ENCODE data around the gene NBPF26.
"Not testable (repeated sequence)": the region's sequence is repeated elsewhere in the genome, so short reads cannot be mapped to it uniquely, and the experiment has no call there.

The NBPF26 gene

DNA sequence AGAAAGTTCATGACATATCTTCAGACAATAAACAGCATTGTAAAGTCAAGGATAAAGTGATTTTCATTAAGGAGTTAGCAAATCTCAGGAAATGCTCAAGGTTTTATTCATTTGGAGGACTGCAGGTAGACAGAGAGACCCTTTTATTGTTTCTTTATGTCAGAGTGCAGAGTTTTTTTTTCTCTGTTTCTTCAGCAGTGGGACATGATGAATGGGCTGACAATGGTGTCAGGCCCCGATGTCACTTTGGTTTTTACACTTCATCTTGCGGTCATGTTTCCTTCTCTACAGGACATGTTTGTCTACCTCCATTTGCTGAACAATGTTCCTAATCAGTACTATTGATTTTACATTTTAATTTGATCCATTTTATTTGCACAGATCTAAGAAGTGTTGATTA is 134.4 kb downstream of the NBPF26 start:
- H3K9me3 ChIP-seq (ENCODE audit: control insufficient read depth, low read length); H3K36me3 ChIP-seq (ENCODE audit: control insufficient read depth, insufficient read depth, low read length); DNase-seq; H3K4me1 ChIP-seq (ENCODE audit: control insufficient read depth, insufficient read depth, low read length, poor library complexity, severe bottlenecking); H3K27me3 ChIP-seq (replicated peaks; ENCODE audit: control insufficient read depth, insufficient read depth, low read length, poor library complexity, severe bottlenecking); H3K27ac ChIP-seq (ENCODE audit: insufficient read depth, low read length, poor library complexity, severe bottlenecking); H3K4me3 ChIP-seq (ENCODE audit: insufficient read depth, low read depth, low read length, poor library complexity, severe bottlenecking): not testable (repeated sequence)

GRCh38 chr1:120859615-120860234 is 136.0 kb downstream of the NBPF26 start:
- H3K36me3 ChIP-seq (ENCODE audit: control insufficient read depth, insufficient read depth, low read length); H3K27ac ChIP-seq (ENCODE audit: insufficient read depth, low read length, poor library complexity, severe bottlenecking); H3K27me3 ChIP-seq (replicated peaks; ENCODE audit: control insufficient read depth, insufficient read depth, low read length, poor library complexity, severe bottlenecking); H3K4me1 ChIP-seq (ENCODE audit: control insufficient read depth, insufficient read depth, low read length, poor library complexity, severe bottlenecking); H3K4me3 ChIP-seq (ENCODE audit: insufficient read depth, low read depth, low read length, poor library complexity, severe bottlenecking); DNase-seq; H3K9me3 ChIP-seq (ENCODE audit: control insufficient read depth, low read length): not testable (repeated sequence)

DNA sequence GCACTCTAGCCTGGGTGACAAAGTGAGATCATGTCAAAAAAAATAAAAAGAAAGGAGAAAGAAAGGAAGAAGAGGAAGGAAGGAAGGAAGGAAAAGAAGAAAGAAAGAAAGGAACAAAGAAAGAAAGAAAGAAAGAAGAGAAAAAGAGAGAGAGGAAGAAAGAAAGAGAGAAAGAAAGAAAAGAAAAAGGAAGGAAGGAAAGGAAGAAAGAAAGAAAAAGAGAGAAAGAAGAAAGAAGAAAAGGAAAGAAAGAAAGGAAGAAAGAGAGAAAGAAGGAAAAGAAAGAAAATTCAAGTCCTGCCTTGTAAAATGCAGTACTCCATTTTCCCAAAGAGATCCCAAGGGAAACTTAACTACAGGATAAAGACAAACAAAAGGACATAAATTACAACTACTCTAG is 154.5 kb downstream of the NBPF26 start:
- not testable (repeated sequence) for H3K4me3 ChIP-seq (ENCODE audit: insufficient read depth, low read depth, low read length, poor library complexity, severe bottlenecking); H3K4me1 ChIP-seq (ENCODE audit: control insufficient read depth, insufficient read depth, low read length, poor library complexity, severe bottlenecking); H3K27me3 ChIP-seq (replicated peaks; ENCODE audit: control insufficient read depth, insufficient read depth, low read length, poor library complexity, severe bottlenecking); H3K36me3 ChIP-seq (ENCODE audit: control insufficient read depth, insufficient read depth, low read length); H3K9me3 ChIP-seq (ENCODE audit: control insufficient read depth, low read length); H3K27ac ChIP-seq (ENCODE audit: insufficient read depth, low read length, poor library complexity, severe bottlenecking); DNase-seq

DNA sequence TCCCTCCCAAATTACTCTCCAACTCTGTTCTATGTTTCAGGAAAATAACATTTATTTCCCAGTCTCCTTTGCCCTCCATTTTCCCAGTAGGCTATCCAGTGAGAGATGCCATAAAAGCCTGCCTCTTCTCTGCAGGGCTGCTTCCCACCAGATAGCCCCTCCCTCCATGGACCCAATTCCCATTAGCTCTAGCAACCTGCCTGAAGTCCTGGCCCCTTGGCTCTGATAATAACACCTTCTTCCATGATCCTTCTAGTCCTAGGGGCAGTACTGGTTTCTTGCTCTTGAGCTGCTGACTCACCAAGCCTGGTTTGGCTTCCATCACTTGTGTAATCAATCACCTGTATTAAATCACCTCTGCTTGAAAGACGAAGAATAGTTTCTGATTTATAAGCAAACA is 156.3 kb downstream of the NBPF26 start:
- not testable (repeated sequence) for H3K27me3 ChIP-seq (replicated peaks; ENCODE audit: control insufficient read depth, insufficient read depth, low read length, poor library complexity, severe bottlenecking); DNase-seq; H3K4me1 ChIP-seq (ENCODE audit: control insufficient read depth, insufficient read depth, low read length, poor library complexity, severe bottlenecking); H3K9me3 ChIP-seq (ENCODE audit: control insufficient read depth, low read length); H3K27ac ChIP-seq (ENCODE audit: insufficient read depth, low read length, poor library complexity, severe bottlenecking); H3K36me3 ChIP-seq (ENCODE audit: control insufficient read depth, insufficient read depth, low read length); H3K4me3 ChIP-seq (ENCODE audit: insufficient read depth, low read depth, low read length, poor library complexity, severe bottlenecking)

- not testable (repeated sequence) for H3K27me3 ChIP-seq (replicated peaks; ENCODE audit: control insufficient read depth, insufficient read depth, low read length, poor library complexity, severe bottlenecking); H3K27ac ChIP-seq (ENCODE audit: insufficient read depth, low read length, poor library complexity, severe bottlenecking); H3K9me3 ChIP-seq (ENCODE audit: control insufficient read depth, low read length); DNase-seq; H3K36me3 ChIP-seq (ENCODE audit: control insufficient read depth, insufficient read depth, low read length); H3K4me3 ChIP-seq (ENCODE audit: insufficient read depth, low read depth, low read length, poor library complexity, severe bottlenecking); H3K4me1 ChIP-seq (ENCODE audit: control insufficient read depth, insufficient read depth, low read length, poor library complexity, severe bottlenecking)
These were observed 158.2 kb downstream of the NBPF26 start for GRCh38 chr1:120881934-120882333.
